ENCODE data around the gene KPTN.
A peak's percentile ranks its signal among the peaks of the same experiment; 100 is the strongest.

The KPTN gene

DNA sequence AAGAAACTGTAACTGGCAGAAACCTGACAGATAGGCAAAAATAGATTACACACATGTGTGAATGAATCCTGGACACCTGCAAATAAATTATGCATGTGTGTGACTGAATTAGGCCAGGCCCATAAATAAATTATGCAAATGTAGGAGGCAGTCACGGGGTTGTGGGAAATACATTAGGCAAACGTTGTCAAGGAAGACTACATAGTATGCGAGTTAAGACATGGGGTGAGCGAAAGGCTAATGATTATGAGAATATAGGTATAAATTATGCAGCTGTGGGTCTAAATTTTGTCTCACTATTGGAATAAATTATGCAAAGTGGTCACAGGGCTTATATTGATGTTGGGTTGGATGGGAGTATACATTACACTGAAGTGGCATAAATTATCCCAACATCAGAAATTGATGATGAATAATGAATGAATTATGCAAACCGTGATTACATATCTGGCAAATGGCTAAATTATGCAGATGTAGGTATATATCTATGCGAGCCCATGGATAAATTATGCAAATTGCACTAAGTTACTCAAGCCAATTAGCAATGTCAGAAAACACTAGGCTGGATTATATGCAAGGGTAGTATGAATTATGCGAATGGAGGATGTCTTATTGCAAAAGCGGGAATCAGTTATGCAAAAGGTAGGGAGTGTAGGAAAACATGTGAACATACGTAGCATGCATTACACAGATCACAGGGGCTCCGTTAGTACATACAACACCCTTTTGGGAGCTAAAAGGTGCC, 19.2 kb downstream of the KPTN start:
- no peak for DNase-seq

GRCh38 chr19:47461876-47462275, 22.1 kb downstream of the KPTN start:
- DNase-seq = no peak

DNA sequence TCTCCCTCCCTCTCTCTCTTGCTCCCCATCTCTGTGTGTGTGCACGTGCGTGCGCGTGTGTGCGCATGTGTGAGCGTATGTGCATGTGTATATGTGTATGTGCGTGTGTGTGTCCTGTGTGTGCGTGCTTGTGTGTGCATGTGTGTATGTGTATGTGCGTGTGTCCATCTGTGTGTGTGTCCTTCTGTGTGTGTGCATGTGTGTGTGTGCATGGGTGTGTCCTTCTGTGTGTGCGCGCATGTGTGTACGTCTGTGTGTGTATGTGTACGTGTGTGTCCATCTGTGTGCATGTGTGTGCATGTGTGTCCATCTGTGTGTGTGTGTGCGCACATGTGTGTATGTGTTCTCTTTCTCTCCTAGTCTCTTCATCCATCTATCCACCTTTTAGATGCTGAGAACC, 24.5 kb downstream of the KPTN start:
- DNase-seq = no peak

- DNase-seq = no peak
These were observed 25.3 kb downstream of the KPTN start for GRCh38 chr19:47458672-47459071.

DNA sequence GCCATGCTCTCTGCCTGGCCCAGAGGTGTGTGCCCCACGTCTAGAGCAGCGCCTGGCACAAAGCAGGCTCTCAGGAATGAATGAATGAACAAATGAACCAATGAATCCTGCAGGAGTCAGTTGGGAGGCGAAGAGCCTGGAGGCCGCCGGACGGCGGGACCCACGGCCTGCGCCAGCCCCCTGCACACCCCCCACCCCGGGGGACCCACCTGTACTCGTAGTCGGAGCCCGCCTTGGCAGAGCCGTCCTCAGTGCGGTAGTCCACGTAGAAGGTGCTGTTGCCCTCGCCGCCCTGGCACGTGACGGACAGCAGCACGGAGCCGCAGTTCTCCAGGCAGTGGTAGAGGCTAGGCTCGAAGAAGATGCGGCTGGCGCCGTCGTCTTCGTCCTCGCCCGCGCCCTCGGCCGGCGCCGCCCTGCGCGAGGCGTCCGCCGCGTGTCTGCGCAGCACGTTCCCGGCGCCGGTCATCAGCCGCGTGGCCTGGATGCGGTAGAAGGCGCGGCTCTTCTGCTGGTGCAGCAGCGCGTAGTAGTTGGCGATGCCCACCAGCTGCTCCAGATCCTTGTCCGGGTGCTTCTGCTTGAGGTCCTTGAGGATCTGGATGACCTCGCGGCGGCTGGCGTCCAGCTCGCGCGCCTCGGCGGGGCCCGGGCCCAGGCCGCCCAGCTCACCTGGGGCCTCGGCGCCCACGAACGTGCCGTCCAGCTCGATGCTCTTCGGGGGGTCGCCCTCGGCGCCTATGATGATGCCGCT, 27.1 kb downstream of the KPTN start:
- no peak for DNase-seq

DNA sequence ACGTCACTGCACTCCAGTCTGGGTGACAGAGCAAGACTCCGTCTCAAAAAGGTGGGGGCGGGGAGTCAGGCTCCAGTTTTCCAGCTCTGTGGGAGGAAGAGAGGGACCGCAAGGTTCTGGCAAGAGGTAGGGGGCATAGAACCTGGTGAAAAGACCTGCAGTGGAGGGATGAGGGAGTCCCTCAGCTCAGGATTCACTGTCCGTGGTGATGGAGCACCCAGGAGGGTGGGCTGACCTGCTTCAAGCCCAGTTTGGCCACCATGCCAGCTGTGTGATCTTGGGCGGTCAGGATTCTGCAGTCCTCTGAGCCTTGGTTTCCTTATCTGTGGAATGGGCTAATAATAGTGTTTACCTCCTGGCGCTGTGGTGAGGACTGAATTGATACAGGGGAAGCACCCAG, 33.5 kb downstream of the KPTN start:
- DNase-seq = no peak

DNA sequence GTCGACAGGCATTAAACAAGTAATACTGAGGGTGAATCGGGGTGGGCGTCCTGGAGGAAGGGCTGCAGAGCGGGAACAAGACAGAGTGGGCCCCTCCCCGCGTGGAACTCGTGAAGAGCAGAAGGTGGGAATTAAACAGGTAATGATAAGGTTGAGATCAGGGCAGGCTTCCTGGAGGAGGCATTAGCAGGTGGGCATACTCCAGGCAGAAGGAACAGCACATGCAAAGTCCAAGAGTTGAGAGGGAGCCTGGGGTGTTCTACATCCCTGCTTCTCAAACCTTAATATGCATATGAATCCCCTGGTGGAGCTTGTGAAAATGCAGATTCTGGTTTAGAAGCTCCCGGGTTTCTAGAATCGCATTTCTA, 35.7 kb downstream of the KPTN start:
- DNase-seq = no peak

DNA sequence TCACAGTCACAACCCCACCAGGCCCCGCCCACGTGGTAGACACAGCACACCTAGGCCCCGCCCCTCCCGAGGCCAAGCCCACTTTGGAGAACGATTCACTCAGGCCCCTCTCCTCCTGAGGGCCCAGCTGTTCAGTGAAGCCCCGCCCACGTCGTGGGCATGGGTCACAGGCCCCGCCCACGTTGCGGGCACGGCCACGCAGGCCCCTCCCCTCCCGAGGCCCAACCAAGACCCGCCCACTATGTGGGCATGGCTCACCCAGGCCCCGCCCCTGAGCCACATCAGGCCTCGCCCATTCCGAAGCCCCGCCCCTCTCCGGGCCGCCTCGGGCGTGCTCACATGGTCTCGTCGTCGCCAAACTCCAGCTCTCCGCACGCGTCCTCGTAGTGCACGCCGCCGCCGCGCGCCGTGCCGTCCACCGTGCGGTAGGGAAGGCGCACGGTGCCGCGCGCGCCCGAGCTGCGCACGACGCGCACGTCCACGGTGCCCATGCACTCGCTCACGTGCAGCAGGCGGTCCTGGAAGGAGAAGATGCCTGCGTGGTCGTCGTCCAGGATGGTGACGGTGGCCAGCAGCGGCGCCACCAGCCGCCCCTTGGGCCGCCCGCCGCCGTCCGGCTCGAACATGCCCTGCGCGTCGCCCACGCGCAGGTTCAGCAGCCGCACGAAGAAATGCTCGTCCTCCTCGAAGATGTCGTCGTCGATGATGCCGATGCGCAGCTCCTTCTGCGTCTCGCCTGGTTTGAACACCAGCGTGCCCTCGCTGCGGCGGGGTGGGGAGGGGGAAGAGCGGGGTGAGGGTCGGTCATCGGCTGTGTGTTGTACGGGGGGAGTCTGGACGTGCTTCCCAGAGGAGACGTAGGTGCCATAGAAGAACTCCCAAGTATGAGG, 36.3 kb downstream of the KPTN start:
- DNase-seq = no peak

DNA sequence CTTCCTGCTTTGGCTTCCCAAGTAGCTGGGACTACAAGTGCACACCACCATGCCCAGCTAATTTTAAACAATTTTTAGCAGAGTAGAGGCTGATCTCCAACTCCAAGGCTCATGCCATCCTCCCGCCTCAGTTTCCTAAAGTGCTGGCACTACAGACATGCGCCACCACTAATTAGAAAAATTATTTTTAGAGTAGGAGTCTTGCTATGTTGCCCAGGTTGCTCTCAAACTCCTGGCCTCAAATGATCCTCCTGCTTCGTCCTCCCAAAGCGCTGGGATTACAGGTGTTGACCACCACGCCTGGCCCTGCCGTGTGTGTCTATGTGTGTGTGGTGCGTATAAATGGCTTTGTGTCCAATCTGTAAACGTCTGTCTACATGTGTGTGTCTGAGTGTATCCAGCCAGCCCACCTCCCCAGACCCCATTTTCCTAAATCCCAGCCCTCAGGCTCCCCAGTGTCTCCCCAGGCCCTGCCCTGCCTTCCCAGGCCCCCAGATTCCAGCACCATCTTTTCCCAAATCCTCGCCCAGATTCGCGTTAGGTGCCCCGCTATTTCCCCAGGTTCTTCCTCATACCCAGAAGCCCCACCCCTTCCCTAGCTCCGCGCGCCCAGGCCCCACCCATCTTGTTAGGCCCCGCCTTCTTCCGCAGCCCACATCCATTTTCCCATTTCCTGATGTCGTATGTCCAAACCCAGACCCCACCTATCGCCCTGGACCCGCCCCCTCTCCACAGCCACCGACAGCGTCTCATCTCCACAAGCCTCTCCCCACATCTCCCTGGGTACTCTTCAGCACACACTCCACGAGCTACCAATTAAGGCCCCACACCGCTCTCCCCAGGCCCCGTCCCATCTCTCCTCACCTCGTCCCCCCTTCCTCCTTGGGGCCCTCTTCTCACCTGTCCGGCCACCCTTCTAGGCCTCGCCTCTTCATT, 37.2 kb downstream of the KPTN start:
- no peak for DNase-seq

- DNase-seq = peak; percentile 33
These were observed 38.0 kb downstream of the KPTN start for GRCh38 chr19:47445937-47446402.

- no peak for DNase-seq
These were observed 38.5 kb downstream of the KPTN start for GRCh38 chr19:47445527-47445926.

GRCh38 chr19:47444388-47444821, 39.6 kb downstream of the KPTN start:
- no peak for DNase-seq

GRCh38 chr19:47443331-47443730, 40.7 kb downstream of the KPTN start:
- DNase-seq = no peak

- DNase-seq = no peak
These were observed 45.2 kb downstream of the KPTN start for GRCh38 chr19:47438793-47439220.

DNA sequence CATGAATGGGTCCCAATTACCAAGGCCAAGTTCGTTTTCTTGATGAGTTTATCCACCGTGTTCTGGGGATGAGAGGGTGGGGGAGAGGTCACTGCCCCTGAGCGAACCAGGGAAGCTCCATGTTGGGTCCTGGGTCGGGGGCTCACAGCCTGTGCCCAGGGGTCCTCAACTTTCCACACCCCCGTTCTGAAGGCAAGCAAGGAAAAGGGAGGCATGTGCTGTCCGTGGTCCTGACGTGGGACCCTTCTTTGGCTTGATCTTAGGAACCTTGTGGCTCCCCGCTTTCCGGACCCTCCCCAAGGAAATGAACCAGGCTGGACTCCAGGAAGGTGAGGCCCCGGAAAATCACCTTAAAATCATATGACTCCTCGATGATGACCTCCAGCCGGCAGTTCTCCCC, 46.5 kb downstream of the KPTN start:
- no peak for DNase-seq

GRCh38 chr19:47436712-47437401, 47.2 kb downstream of the KPTN start:
- peak; percentile 85 for DNase-seq

GRCh38 chr19:47435883-47436417, 48.1 kb downstream of the KPTN start:
- DNase-seq = no peak

DNA sequence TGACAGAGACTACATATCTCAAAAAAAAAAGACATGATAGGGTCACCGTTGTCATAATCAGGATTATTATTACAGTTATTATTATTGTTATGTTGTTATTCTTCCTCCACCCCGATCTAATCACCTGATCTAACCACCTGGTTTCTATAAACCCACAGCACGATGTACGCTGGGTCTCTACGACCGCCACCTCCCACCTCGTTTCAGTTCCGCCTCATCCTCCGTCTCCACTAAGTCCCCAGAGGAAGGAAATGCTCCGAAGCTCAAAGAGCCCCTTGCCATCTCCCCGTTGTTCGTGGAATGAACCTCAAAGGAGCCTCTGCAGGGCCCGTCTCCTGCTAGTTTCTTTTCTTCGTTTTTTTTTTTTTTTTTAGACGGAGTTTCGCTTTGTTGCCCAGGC, 48.8 kb downstream of the KPTN start:
- no peak for DNase-seq

GRCh38 chr19:47434088-47434487, 49.9 kb downstream of the KPTN start:
- DNase-seq = no peak

DNA sequence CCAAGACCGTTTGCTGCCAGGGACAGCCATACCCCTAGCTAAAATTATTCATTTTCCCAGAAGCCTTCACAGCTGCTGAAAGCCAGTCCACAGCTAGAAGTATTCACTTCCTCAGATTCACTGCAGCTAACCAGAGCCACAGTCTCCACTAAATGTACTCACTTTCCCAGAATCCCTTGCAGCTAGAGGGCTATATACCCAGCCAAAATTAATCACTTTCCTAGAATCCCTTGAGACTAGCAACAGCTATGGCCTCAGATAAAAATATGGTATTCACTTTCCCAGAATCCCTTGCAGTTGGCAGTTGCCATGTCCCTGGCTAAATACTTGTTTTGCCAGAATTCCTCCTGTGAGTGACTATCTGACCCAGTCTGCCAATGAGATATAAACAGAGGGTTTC, 50.9 kb downstream of the KPTN start:
- DNase-seq = no peak

- DNase-seq = no peak
These were observed 51.5 kb downstream of the KPTN start for GRCh38 chr19:47432499-47432898.

Data from DMS79 treated with DMSO at 0.1 percent for 48 hours (cell line).